Vagina (tissue), 2 donors: ENCODE measurements around the gene SNRNP27.

ENCODE experiments used
- POLR2A ChIP-seq, 2 donors: fragments of 450-650 bp; IDR thresholded peaks; one replicate each; pipeline ENCODE4 v1.6.1; 2017; ENCODE audit warnings: antibody characterized with exemption in 2 of 2, mild to moderate bottlenecking in 2 of 2, moderate library complexity in 2 of 2
- POLR2AphosphoS5 ChIP-seq, 2 donors: sonication (generic); formaldehyde crosslinking; IDR thresholded peaks; one replicate each; pipeline ENCODE4 v1.9.0; 2017; ENCODE audit warnings: antibody characterized with exemption in 2 of 2, mild to moderate bottlenecking in 2 of 2, low read depth in 1 of 2; ENCODE audit not compliant: insufficient read depth in 1 of 2
- TF ChIP-seq, protein P1 (sequence below), 3 experiments: fragments of 450-650 bp in 2 of 3; fragments of 200-600 bp in 1 of 3; sonication (generic) in 1 of 3; IDR thresholded peaks; one replicate each; pipeline ENCODE4 v1.5.1; 2017 to 2019; ENCODE audit warnings: antibody characterized with exemption in 3 of 3, mild to moderate bottlenecking in 2 of 3, moderate library complexity in 2 of 3

DNA sequence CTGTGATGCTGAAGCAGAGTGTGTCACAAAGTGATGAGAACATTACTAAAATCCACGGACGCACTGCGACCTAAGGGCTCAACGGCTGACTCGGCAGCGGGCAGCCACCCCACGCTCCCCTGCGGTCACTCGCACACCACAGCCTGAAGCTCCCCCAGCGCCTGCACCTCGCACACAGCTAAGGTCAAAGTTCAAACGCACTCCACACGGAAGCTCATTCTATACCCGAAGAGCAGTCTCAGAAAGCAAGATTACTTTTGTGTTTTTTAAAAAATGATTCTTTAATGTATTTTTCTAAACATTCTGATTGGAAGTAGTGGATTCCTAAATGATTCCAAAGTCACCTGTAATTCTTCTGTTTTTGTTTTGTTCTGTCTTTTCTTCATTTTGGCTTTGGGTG is 46.0 kb downstream of the SNRNP27 start:
- TF ChIP-seq, protein P1, sequence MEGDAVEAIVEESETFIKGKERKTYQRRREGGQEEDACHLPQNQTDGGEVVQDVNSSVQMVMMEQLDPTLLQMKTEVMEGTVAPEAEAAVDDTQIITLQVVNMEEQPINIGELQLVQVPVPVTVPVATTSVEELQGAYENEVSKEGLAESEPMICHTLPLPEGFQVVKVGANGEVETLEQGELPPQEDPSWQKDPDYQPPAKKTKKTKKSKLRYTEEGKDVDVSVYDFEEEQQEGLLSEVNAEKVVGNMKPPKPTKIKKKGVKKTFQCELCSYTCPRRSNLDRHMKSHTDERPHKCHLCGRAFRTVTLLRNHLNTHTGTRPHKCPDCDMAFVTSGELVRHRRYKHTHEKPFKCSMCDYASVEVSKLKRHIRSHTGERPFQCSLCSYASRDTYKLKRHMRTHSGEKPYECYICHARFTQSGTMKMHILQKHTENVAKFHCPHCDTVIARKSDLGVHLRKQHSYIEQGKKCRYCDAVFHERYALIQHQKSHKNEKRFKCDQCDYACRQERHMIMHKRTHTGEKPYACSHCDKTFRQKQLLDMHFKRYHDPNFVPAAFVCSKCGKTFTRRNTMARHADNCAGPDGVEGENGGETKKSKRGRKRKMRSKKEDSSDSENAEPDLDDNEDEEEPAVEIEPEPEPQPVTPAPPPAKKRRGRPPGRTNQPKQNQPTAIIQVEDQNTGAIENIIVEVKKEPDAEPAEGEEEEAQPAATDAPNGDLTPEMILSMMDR (IDR thresholded peaks at IDR 0.05), result no peak
- TF ChIP-seq POLR2AphosphoS5 (IDR thresholded peaks at IDR 0.05; ENCODE audit: insufficient read depth in 1 of 2, low read depth in 1 of 2) (no peak), POLR2A (IDR thresholded peaks at IDR 0.05) (no peak)
